ENCODE results near the gene RAB3B. TPM values are rescaled to one million over a fixed set of nuclear protein-coding genes. Genes with fewer than 3 reads are reported as not detected.

The RAB3B gene
- total RNA-seq, 2 donors from 2014 or later, result 0.04 TPM; not detected in 1

- Histone ChIP-seq H3K4me1 (no peaks in the 10 kb centered on the region), H3K9me3 (no peaks in the 10 kb centered on the region), H3K4me3 (no peak overlapping the region), H3K36me3 (no peaks in the 10 kb centered on the region), H3K27ac (no peak overlapping the region), H3K27me3 (no peaks in the 10 kb centered on the region)
- no peak for DNase-seq (ENCODE audit: low spot score)
- no peak for TF ChIP-seq CTCF (IDR thresholded peaks at IDR 0.05)
Measured at GRCh38 chr1:51908499-51908898, 82.0 kb downstream of the RAB3B start.

- Histone ChIP-seq H3K4me1 (no peaks in the 10 kb centered on the region), H3K27ac (no peak overlapping the region), H3K9me3 (no peaks in the 10 kb centered on the region), H3K27me3 (no peaks in the 10 kb centered on the region), H3K4me3 (no peak overlapping the region), H3K36me3 (no peaks in the 10 kb centered on the region)
- DNase-seq (ENCODE audit: low spot score), result no peak
- no peak for TF ChIP-seq CTCF (IDR thresholded peaks at IDR 0.05)
Measured at GRCh38 chr1:51907079-51907702, 83.3 kb downstream of the RAB3B start.

GRCh38 chr1:51906306-51907078 lies 84.0 kb downstream of the RAB3B start:
- Histone ChIP-seq H3K36me3 (no peaks in the 10 kb centered on the region), H3K27me3 (no peaks in the 10 kb centered on the region)

GRCh38 chr1:51902456-51902855 lies 88.0 kb downstream of the RAB3B start:
- TF ChIP-seq CTCF (IDR thresholded peaks at IDR 0.05), result no peak
- H3K9me3 ChIP-seq, result no peaks in the 10 kb centered on the region
- no peak overlapping the region for H3K27ac ChIP-seq
- H3K27me3 ChIP-seq, result no peaks in the 10 kb centered on the region
- no peak for DNase-seq (ENCODE audit: low spot score)
- H3K4me3 ChIP-seq, result no peak overlapping the region
- no peaks in the 10 kb centered on the region for H3K4me1 ChIP-seq
- no peaks in the 10 kb centered on the region for H3K36me3 ChIP-seq

More at GRCh38 chr1:51906306-51907078, 84.0 kb downstream of the RAB3B start:
- H3K27ac ChIP-seq, result no peak overlapping the region
- H3K4me3 ChIP-seq, result no peak overlapping the region
- TF ChIP-seq CTCF (IDR thresholded peaks at IDR 0.05), result no peak
- H3K9me3 ChIP-seq, result no peaks in the 10 kb centered on the region
- H3K4me1 ChIP-seq, result no peaks in the 10 kb centered on the region
- DNase-seq (ENCODE audit: low spot score), result no peak

GRCh38 chr1:51901151-51901550 lies 89.3 kb downstream of the RAB3B start:
- H3K4me1 ChIP-seq, result no peaks in the 10 kb centered on the region
- H3K27me3 ChIP-seq, result no peaks in the 10 kb centered on the region
- no peak overlapping the region for H3K27ac ChIP-seq
- no peak for TF ChIP-seq CTCF (IDR thresholded peaks at IDR 0.05)
- H3K36me3 ChIP-seq, result no peaks in the 10 kb centered on the region
- no peak for DNase-seq (ENCODE audit: low spot score)
- no peaks in the 10 kb centered on the region for H3K9me3 ChIP-seq
- H3K4me3 ChIP-seq, result no peak overlapping the region
